Activated CD4-positive, alpha-beta T cell treated with anti-CD3 and anti-CD28 coated beads for 36 hours (primary cell): Measurements from ENCODE around the gene GPR160. TPM values are rescaled to one million over a fixed set of nuclear protein-coding genes. Genes with fewer than 3 reads are reported as not detected.

Experiments
- ATAC-seq: fragments of 200-7000 bp; cut with Tn5 transposase; one replicate; pipeline ENCODE4 v1.10.0; 2021; ENCODE audit warnings: mild to moderate bottlenecking, moderate library complexity
- CTCF ChIA-PET: fragments of 350-600 bp; sonication (Branson Sonifier 250); formaldehyde crosslinking; loops from one replicate; lab custom pipeline; 2021; ENCODE audit warnings: antibody characterized with exemption; lab: Charles Lee
- POLR2A ChIA-PET: fragments of 350-600 bp; sonication (Branson Sonifier 250); formaldehyde crosslinking; loops from one replicate; lab custom pipeline; 2021; ENCODE audit warnings: antibody characterized with exemption, inconsistent platforms; lab: Charles Lee
- DNase-seq: peaks from one replicate; pipeline ENCODE4 v3.0.0-alpha.2; 2020
- H3K27ac Mint-ChIP-seq: one replicate; pipeline ENCODE4 v1.8.0; 2021; ENCODE audit warnings: mixed read lengths
- H3K27me3 Mint-ChIP-seq: one replicate; pipeline ENCODE4 v1.8.0; 2021; ENCODE audit warnings: mixed read lengths
- H3K36me3 Mint-ChIP-seq: one replicate; pipeline ENCODE4 v1.8.0; 2021; ENCODE audit warnings: low read depth, mixed read lengths
- H3K4me1 Mint-ChIP-seq: one replicate; pipeline ENCODE4 v1.8.0; 2021; ENCODE audit warnings: mixed read lengths
- H3K4me3 Mint-ChIP-seq: one replicate; pipeline ENCODE4 v1.8.0; 2021; ENCODE audit warnings: mild to moderate bottlenecking, moderate library complexity, mixed read lengths
- H3K9me3 Mint-ChIP-seq: one replicate; pipeline ENCODE4 v1.8.0; 2021; ENCODE audit warnings: low read depth, mixed read lengths
- intact Hi-C, 2 experiments: fragments of 100-400 bp; cut with DNase I in 1 of 2; cut with micrococcal nuclease in 1 of 2; formaldehyde crosslinking; loops; one replicate each; pipeline versions ENCODE4 v1.14.2 to v1.15.1; 2022 to 2024; cut with DNase I, micrococcal nuclease
- total RNA-seq, 2 experiments: library from RNA; stranded (reverse); gene quantifications; one replicate each; pipeline ENCODE4 v1.2.3, GENCODE V29; 2021

Gene GPR160
- total RNA-seq, 2 experiments from 2014 or later, result 9.4 to 11.1 TPM

DNA sequence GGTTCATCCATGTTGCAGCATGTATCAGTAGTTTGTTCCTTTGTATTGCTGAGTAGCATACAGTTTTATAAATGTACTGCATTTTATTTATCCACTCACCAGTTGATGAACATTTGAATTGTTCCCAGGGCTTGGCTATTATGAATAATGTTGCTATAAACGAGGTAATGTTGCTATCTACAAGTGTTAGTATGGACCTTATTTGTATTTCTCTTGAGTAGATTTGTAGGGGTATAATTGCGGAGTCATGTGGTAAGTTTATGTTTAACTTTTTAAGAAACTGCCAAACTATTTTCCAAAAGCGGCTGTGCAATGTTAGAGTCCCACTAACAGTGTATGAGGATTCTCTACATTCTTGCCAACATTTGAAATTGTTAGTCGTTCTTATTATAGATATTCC, 13.0 kb downstream of the GPR160 start:
- H3K4me3 Mint-ChIP-seq, result no peak overlapping the region
- ATAC-seq (no peak), DNase-seq (no peak)
- intact Hi-C loops, result no loop called here
- H3K27me3 Mint-ChIP-seq, result no peaks in the 10 kb centered on the region
- no peak overlapping the region for H3K27ac Mint-ChIP-seq
- H3K4me1 Mint-ChIP-seq, result peaks cover 17% of the 10 kb centered on the region
- ChIA-PET POLR2A (no interaction called here), CTCF (no interaction called here)
- no peaks in the 10 kb centered on the region for H3K36me3 Mint-ChIP-seq
- H3K9me3 Mint-ChIP-seq, result no peaks in the 10 kb centered on the region

DNA sequence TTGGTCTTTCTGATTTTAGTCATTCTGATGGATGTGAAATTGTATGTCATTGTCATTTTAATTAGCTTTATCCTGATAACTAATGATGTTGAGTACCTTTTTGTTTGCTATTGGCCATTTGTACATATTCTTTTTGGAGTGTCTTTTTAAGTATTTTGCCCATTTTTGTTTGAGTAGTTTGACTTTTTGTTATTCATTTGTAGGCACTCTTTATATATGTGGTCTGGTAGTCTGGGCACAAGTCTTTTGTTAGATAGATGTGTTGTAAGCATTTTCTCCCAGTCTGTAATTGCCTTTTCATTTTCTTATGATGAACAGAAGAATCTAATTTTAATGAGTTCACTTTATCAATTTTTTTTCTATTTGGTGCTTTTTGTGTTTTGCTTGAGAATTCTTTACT, 14.6 kb downstream of the GPR160 start:
- Mint-ChIP-seq H3K27ac (no peak overlapping the region), H3K4me3 (no peak overlapping the region), H3K9me3 (no peaks in the 10 kb centered on the region), H3K27me3 (no peaks in the 10 kb centered on the region), H3K36me3 (no peaks in the 10 kb centered on the region), H3K4me1 (peaks cover 29% of the 10 kb centered on the region)
- DNase-seq (no peak), ATAC-seq (no peak)
- intact Hi-C loops, result no loop called here
- CTCF ChIA-PET, result interaction anchor here (0.8 to 3.2 kb wide), 2 partner anchors 12 to 189 kb away, joined by 6 to 17 read pairs; no protein-coding TSS in a partner anchor
- POLR2A ChIA-PET, result no interaction called here

DNA sequence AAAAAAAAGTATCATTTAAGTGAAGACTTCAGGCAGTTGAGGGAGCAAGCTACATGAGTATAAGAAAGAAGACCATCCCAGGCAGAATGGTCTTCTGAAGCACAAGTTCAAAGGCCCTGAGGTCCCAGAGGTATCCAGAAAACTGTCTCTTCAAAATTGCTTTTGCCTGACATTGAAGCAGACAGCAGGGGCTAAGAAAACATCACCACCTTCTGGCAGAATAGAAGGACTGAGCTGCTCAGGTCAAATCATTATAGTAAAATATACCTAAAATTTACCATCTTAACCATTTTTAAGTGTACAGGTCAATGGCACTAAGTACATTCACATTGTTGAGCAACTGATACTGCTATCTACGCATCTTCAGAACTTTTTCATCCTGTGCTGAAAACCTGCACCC, 16.4 kb downstream of the GPR160 start:
- no peaks in the 10 kb centered on the region for H3K27me3 Mint-ChIP-seq
- no peak overlapping the region for H3K4me3 Mint-ChIP-seq
- POLR2A ChIA-PET, result interaction anchor here (1.3 kb wide), 1 partner anchor 9 kb away, joined by 7 read pairs; no protein-coding TSS in a partner anchor
- peaks cover 41% of the 10 kb centered on the region for H3K4me1 Mint-ChIP-seq
- ATAC-seq (no peak), DNase-seq (no peak)
- intact Hi-C loops, result loop anchor here (2.0 kb wide), 2 partner anchors 15 to 303 kb away; partner anchors contain the start of gene SKIL (in 1 of the 2)
- CTCF ChIA-PET, result interaction anchor here (0.6 to 3.2 kb wide), 8 partner anchors 9 to 491 kb away, joined by 3 to 17 read pairs (median 4); no protein-coding TSS in a partner anchor
- no peak overlapping the region for H3K27ac Mint-ChIP-seq
- no peaks in the 10 kb centered on the region for H3K9me3 Mint-ChIP-seq
- no peaks in the 10 kb centered on the region for H3K36me3 Mint-ChIP-seq

DNA sequence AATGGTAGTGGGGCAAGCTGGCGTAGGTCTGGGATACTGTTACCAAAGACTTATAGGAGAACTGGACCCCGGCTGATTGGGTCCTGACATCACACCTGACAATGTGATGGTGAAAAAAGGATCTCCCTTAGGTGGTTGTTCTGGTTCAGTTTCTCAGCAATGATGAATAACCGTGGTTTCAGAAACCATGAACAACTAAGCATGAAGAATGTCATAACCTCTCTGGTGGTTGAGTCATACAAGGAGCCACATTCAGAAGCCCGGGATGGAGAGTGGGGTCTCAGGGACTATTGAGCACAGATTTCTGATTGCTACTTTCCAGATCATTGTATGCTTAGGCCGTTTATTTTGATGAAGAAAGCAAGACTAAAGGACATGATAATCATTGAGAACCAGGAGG, 17.4 kb downstream of the GPR160 start:
- Mint-ChIP-seq H3K36me3 (no peaks in the 10 kb centered on the region), H3K4me1 (peaks cover 41% of the 10 kb centered on the region), H3K4me3 (no peak overlapping the region), H3K27ac (no peak overlapping the region), H3K9me3 (no peaks in the 10 kb centered on the region), H3K27me3 (no peaks in the 10 kb centered on the region)
- intact Hi-C loops, result loop anchor here (1.0 to 5.0 kb wide), 10 partner anchors 16 to 517 kb away; partner anchors contain the start of genes GPR160 (in 1 of the 2), LRRC34 (in 1 of the 2), LRRIQ4 (in 1 of the 2) and SKIL (in 1 of the 2)
- ATAC-seq (peak; percentile 70), DNase-seq (peak; percentile 45)
- ChIA-PET CTCF (interaction anchor here (1.2 to 1.4 kb wide), 2 partner anchors 10 to 284 kb away, joined by 4 to 5 read pairs; no protein-coding TSS in a partner anchor), POLR2A (no interaction called here)

DNA sequence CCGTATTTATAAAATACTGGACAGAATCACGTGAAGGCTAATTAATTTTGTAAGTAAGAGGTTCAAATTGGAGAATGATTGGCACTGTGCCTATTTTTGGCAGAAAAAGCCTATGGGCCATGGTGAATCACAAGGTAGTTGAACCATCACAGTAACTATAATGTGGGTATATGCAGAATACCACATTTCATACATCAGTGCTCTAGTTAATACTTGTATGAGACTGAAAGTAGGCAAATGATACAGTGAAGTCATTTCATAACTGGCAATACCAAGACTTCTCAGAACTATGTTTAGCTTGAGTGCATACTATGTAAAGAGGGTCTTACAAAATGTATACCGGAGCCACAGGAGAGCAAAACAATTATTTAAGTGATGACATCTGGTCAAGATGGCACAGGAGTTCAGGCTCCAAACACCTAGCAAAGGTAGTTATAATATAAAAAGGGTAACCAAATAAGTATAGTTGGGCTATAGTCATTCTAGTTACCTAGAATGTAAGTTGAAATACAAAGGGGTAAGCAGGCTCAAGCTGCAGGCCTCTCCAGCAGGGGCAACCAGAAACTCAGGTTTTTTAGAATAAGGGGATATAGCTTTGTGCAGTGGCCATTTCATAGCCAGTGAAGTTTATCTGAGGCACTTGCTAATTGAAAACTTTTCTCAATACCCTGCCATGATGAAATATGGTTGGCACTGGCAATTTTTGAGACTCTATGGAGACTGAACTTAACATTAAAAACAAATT, 19.1 kb downstream of the GPR160 start:
- CTCF ChIA-PET, result interaction anchor here (0.9 to 1.5 kb wide), 3 partner anchors 13 to 195 kb away, joined by 3 to 8 read pairs (median 4); no protein-coding TSS in a partner anchor
- ATAC-seq (peak; percentile 89), DNase-seq (no peak)
- peak overlapping the region; percentile 58 for H3K27ac Mint-ChIP-seq
- POLR2A ChIA-PET, result no interaction called here
- H3K9me3 Mint-ChIP-seq, result no peaks in the 10 kb centered on the region
- H3K27me3 Mint-ChIP-seq, result no peaks in the 10 kb centered on the region
- H3K36me3 Mint-ChIP-seq, result no peaks in the 10 kb centered on the region
- peak overlapping the region; percentile 17 for H3K4me3 Mint-ChIP-seq
- peaks cover 41% of the 10 kb centered on the region for H3K4me1 Mint-ChIP-seq
- intact Hi-C loops, result loop anchor here (1.0 to 5.0 kb wide), 10 partner anchors 35 to 515 kb away; partner anchors contain the start of genes LRRC34 (in 1 of the 2), LRRIQ4 (in 1 of the 2) and TERC (in 1 of the 2)

DNA sequence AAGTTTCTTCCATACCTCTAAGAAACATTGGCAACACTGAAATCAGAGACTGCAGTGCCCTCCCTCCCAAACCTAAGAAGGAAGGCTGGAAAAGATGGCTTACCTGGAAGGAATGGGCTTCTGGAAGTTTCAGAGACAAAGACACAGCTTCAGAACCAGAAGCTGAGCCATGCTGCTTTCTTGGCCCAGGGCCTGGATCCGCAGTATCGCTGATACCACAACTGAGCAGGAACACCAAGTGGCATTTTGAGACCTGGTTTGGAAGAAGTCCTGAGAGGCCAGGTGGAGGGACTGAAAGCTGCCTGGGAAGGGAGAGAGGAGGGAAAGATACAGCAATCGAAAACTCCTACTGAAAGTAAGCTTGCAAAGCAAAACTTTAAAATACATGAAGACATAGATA, 19.8 kb downstream of the GPR160 start:
- CTCF ChIA-PET, result interaction anchor here (0.9 to 1.5 kb wide), 4 partner anchors 14 to 196 kb away, joined by 3 to 8 read pairs (median 4); no protein-coding TSS in a partner anchor
- intact Hi-C loops, result loop anchor here (2.0 to 5.0 kb wide), 9 partner anchors 35 to 515 kb away; partner anchors contain the start of genes LRRC34 (in 1 of the 2), LRRIQ4 (in 1 of the 2) and TERC (in 1 of the 2)

DNA sequence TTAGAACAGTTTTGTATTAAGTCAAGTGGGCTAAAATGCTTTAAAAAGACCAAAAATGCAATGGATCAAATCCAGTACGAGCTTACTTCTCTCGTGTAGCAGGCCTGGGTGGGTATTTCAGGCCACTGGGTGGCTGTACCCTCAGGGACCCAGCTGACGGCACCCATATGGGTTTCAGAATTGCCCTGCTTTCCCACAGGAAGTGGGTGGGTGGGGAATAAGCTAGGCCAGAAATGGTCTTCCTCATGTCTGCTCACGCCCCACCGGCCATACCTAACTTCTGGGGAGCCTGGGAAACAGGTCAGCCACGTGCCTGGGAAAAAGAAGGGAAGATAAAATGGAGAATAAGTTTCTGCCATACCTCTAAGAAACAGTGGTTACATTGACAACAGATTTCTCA, 20.3 kb downstream of the GPR160 start:
- Mint-ChIP-seq H3K36me3 (peaks cover 3% of the 10 kb centered on the region), H3K4me3 (no peak overlapping the region), H3K4me1 (peaks cover 41% of the 10 kb centered on the region), H3K27me3 (no peaks in the 10 kb centered on the region), H3K9me3 (no peaks in the 10 kb centered on the region), H3K27ac (no peak overlapping the region)
- ATAC-seq (no peak), DNase-seq (no peak)
- intact Hi-C loops, result loop anchor here (5.0 kb wide), 6 partner anchors 34 to 514 kb away; partner anchors contain the start of genes LRRC34 (in 1 of the 2) and LRRIQ4 (in 1 of the 2)
- ChIA-PET POLR2A (interaction anchor here (0.7 kb wide), 1 partner anchor 164 kb away, joined by 3 read pairs; the partner anchor contains the start of gene PRKCI), CTCF (interaction anchor here (0.6 to 1.5 kb wide), 4 partner anchors 18 to 251 kb away, joined by 3 to 8 read pairs (median 4); no protein-coding TSS in a partner anchor)

More for the DNA sequence above, 19.8 kb downstream of the GPR160 start:
- H3K36me3 Mint-ChIP-seq, result peaks cover 1% of the 10 kb centered on the region
- no peaks in the 10 kb centered on the region for H3K27me3 Mint-ChIP-seq
- H3K9me3 Mint-ChIP-seq, result no peaks in the 10 kb centered on the region
- POLR2A ChIA-PET, result interaction anchor here (0.7 kb wide), 1 partner anchor 164 kb away, joined by 3 read pairs; the partner anchor contains the start of gene PRKCI
- DNase-seq (no peak), ATAC-seq (no peak)
- H3K27ac Mint-ChIP-seq, result peak overlapping the region; percentile 43
- H3K4me3 Mint-ChIP-seq, result no peak overlapping the region
- H3K4me1 Mint-ChIP-seq, result peaks cover 41% of the 10 kb centered on the region

DNA sequence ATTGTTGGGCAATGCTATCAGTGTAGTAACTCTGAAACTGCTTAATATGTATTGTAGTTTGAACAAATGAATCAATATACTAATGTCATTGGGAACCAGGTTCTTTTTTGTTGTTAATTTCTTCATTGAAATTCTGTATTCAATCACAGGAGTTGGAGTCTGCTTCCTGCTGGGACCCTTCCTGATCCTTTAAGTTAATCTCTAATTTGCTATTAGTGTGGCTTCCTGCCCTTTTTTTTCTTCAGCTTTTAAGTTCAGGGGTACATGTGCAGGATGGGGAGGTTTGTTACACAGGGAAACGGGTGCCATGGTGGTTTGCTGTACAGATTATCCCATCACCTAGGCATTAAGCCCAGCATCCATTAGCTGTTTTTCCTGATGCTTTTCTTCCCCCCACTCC, 21.7 kb downstream of the GPR160 start:
- H3K36me3 Mint-ChIP-seq, result peaks cover 3% of the 10 kb centered on the region
- POLR2A ChIA-PET, result interaction anchor here (0.6 kb wide), 1 partner anchor 451 kb away, joined by 6 read pairs; no protein-coding TSS in a partner anchor
- CTCF ChIA-PET, result no interaction called here
- peaks cover 40% of the 10 kb centered on the region for H3K4me1 Mint-ChIP-seq
- no peak for ATAC-seq
- no peak overlapping the region for H3K27ac Mint-ChIP-seq
- DNase-seq, result no peak
- intact Hi-C loops, result loop anchor here (5.0 kb wide), 6 partner anchors 33 to 513 kb away; partner anchors contain the start of genes LRRC34 (in 1 of the 2) and LRRIQ4 (in 1 of the 2)
- no peak overlapping the region for H3K4me3 Mint-ChIP-seq
- no peaks in the 10 kb centered on the region for H3K27me3 Mint-ChIP-seq
- no peaks in the 10 kb centered on the region for H3K9me3 Mint-ChIP-seq

DNA sequence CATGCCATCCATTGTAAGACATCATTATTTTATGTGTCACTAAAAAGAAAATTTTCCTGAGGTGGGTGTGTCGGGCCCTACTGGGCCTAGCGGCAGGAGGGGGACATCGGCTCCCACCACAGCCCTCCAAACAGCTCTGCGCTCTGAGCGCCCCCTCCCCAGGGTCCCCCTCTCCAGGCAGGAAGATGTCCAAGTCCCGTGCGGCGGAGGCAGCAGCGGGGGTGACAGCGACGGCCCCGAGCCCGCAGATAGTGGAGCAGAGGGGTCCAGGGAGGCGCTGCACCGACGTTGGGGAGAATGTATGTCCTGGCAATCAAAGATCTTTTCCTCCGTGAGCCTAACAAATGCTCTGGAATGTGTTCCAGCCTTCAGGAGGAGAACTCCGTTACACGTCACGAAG, 24.3 kb downstream of the GPR160 start:
- H3K4me3 Mint-ChIP-seq, result no peak overlapping the region
- DNase-seq (no peak), ATAC-seq (no peak)
- peaks cover 3% of the 10 kb centered on the region for H3K36me3 Mint-ChIP-seq
- ChIA-PET CTCF (no interaction called here), POLR2A (no interaction called here)
- no peak overlapping the region for H3K27ac Mint-ChIP-seq
- intact Hi-C loops, result no loop called here
- H3K9me3 Mint-ChIP-seq, result no peaks in the 10 kb centered on the region
- no peaks in the 10 kb centered on the region for H3K27me3 Mint-ChIP-seq
- H3K4me1 Mint-ChIP-seq, result peaks cover 15% of the 10 kb centered on the region

DNA sequence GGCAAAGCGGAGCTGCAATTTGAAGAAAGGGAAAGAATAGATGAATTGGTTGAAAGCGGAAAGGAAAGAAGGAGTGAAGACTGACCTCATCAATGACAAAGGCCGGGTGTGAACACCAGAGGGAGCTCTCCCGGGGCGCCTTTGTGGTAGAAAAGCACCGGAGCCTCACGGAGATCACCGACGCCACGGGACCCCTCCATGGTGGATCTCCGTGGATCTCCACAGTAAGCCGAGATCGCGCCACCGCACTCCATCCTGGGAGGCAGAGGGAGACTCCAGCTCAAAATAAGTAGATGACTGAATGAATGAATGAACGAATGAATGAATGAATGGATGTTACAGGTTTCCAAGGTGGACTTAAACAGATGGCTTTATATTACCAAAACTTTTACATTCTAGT, 25.0 kb downstream of the GPR160 start:
- no peak for ATAC-seq
- POLR2A ChIA-PET, result interaction anchor here (0.6 kb wide), 1 partner anchor 175 kb away, joined by 3 read pairs; no protein-coding TSS in a partner anchor
- DNase-seq, result peak; percentile 30
- CTCF ChIA-PET, result interaction anchor here (0.7 kb wide), 1 partner anchor 21 kb away, joined by 3 read pairs; no protein-coding TSS in a partner anchor
- intact Hi-C loops, result no loop called here
- Mint-ChIP-seq H3K27me3 (no peaks in the 10 kb centered on the region), H3K4me3 (no peak overlapping the region), H3K9me3 (no peaks in the 10 kb centered on the region), H3K36me3 (peaks cover 3% of the 10 kb centered on the region), H3K4me1 (peaks cover 8% of the 10 kb centered on the region), H3K27ac (no peak overlapping the region)

DNA sequence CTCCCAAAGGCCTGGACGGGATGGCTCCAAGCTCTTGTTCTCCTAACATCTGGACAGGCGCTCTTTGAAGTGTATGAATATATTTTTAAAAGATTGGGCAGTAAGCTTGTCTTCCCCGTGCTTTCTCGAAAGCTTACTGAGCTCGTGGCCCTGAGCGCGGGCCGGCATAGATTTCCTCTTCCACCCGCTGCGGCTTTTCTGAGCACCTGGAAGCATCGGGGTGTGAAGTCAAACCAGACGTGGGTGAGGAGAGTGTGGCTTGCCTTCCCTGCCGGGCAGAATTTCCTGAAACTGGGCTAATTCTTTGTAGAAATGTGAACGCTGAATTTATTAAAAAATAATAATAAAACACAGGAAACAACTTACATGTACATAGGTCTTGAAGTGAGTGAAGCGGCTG, 25.9 kb downstream of the GPR160 start:
- Mint-ChIP-seq H3K4me3 (no peak overlapping the region), H3K4me1 (no peaks in the 10 kb centered on the region), H3K9me3 (no peaks in the 10 kb centered on the region), H3K27ac (no peak overlapping the region), H3K27me3 (no peaks in the 10 kb centered on the region), H3K36me3 (peaks cover 5% of the 10 kb centered on the region)
- ATAC-seq (no peak), DNase-seq (no peak)
- intact Hi-C loops, result no loop called here
- ChIA-PET CTCF (interaction anchor here (0.5 to 0.8 kb wide), 3 partner anchors 26 to 234 kb away, joined by 3 read pairs; no protein-coding TSS in a partner anchor), POLR2A (no interaction called here)
